ENCODE results near the gene ZNF331. TPM values are rescaled to one million over a fixed set of nuclear protein-coding genes. Genes with fewer than 3 reads are reported as not detected.

Gene ZNF331
- total RNA-seq, 1 experiment from 2014 or later = 57.2 TPM

DNA sequence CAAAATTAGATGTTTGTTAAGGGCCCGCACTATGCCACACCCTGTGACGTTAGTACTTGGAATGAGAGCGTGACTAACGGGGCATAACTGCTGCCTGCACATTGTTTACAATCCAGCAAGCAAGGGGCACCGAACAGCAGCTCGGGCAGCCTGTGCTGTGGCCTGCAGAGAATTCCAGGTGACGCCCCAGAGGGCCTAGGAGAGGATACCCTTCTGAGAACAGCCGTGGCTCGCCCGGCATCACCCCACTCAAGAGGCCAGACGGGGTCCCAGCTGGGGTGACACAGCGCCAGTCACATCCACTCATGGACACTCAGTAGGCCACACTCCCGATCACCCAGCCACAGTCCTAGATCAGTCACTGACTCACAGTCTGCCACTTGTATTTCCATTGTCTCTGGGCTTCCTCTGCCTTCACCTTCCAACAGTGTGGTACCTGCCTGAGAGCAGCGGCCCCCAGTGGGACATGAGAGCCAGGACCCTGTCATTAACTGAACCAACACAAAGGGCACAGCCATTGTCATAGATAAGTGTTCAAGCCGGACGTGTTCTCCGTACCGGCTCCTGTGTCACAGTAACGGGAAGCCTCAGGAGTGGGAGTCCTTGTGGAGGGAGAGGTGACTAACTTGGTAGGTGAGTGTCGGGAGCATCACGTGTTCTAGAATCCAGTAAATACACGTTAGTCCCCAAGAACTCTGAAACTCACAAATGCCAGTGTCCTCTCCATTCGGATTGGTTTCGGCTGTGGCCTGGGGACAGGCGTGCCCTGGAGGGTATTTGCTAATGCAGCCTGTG lies 7.5 kb downstream of the ZNF331 start:
- no peaks in the 10 kb centered on the region for H3K27me3 Mint-ChIP-seq (ENCODE audit: low read depth)
- DNase-seq = no peak
- no peak overlapping the region for H2BK20ac ChIP-seq (ENCODE audit: low read depth, low read length, poor library complexity, severe bottlenecking)

More for the DNA sequence above, 7.5 kb downstream of the ZNF331 start:
- H3K4ac ChIP-seq (ENCODE audit: low read depth, low read length) = no peak overlapping the region
- H3K9me3 ChIP-seq (ENCODE audit: control insufficient read depth, low read depth, low read length) = no peaks in the 10 kb centered on the region
- no peaks in the 10 kb centered on the region for H3K79me1 ChIP-seq (ENCODE audit: insufficient read depth, low read depth, low read length, poor library complexity, severe bottlenecking)
- no peak overlapping the region for H4K91ac ChIP-seq (ENCODE audit: insufficient read length, low read depth, low read length)
- TF ChIP-seq, protein P1, sequence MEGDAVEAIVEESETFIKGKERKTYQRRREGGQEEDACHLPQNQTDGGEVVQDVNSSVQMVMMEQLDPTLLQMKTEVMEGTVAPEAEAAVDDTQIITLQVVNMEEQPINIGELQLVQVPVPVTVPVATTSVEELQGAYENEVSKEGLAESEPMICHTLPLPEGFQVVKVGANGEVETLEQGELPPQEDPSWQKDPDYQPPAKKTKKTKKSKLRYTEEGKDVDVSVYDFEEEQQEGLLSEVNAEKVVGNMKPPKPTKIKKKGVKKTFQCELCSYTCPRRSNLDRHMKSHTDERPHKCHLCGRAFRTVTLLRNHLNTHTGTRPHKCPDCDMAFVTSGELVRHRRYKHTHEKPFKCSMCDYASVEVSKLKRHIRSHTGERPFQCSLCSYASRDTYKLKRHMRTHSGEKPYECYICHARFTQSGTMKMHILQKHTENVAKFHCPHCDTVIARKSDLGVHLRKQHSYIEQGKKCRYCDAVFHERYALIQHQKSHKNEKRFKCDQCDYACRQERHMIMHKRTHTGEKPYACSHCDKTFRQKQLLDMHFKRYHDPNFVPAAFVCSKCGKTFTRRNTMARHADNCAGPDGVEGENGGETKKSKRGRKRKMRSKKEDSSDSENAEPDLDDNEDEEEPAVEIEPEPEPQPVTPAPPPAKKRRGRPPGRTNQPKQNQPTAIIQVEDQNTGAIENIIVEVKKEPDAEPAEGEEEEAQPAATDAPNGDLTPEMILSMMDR (conservative IDR thresholded peaks at IDR 0.05) = no peak
- no peak overlapping the region for H2AFZ ChIP-seq (ENCODE audit: low read length)
- H2BK120ac ChIP-seq (ENCODE audit: low read depth, low read length, poor library complexity, severe bottlenecking) = no peak overlapping the region
- H2BK12ac ChIP-seq (ENCODE audit: insufficient read length, low read depth, low read length) = no peak overlapping the region
- no peak overlapping the region for H3K14ac ChIP-seq (ENCODE audit: insufficient read depth, low read length)
- peaks cover 6% of the 10 kb centered on the region; the same call in 1 of the 2 replicates for H3K4me1 ChIP-seq (ENCODE audit: insufficient read depth, low read length)
- no peaks in the 10 kb centered on the region for H3K23me2 ChIP-seq (ENCODE audit: insufficient read length, low read depth, low read length, poor library complexity, severe bottlenecking)
- Mint-ChIP-seq H3K4me3 (no peak overlapping the region), H3K9me3 (no peaks in the 10 kb centered on the region), H3K36me3 (ENCODE audit: insufficient read depth in 1 of 3, low read depth in 3 of 3) (peaks cover 6 to 51% (median 36%) of the 10 kb centered on the region in 3 experiments), H3K4me1 (peaks cover 14% of the 10 kb centered on the region in 2 experiments), H3K27ac (peak overlapping the region in 2 of 3 experiments; percentile 56 to 65; a peak in 4 of 7 replicates)
- H3K27me3 ChIP-seq (ENCODE audit: insufficient read depth, low read length) = no peaks in the 10 kb centered on the region
- no peak overlapping the region for H3K27ac ChIP-seq (ENCODE audit: insufficient read length, low read depth, low read length)
- no peak overlapping the region for H3K23ac ChIP-seq (ENCODE audit: insufficient read length, low read depth, low read length)
- H2BK15ac ChIP-seq (ENCODE audit: low read depth, low read length) = no peak overlapping the region
- H4K5ac ChIP-seq (ENCODE audit: insufficient read length, low read depth, low read length) = no peak overlapping the region
- no peak overlapping the region for H3K56ac ChIP-seq (ENCODE audit: insufficient read length, low read depth, low read length)
- H3K79me2 ChIP-seq (ENCODE audit: insufficient read depth, low read length) = no peaks in the 10 kb centered on the region
- H3K9ac ChIP-seq (ENCODE audit: extremely low read depth, insufficient read length, low read length) = no peak overlapping the region
- no peak overlapping the region for H2BK5ac ChIP-seq (ENCODE audit: insufficient read length, low read length)
- no peak overlapping the region for H3K4me2 ChIP-seq (ENCODE audit: insufficient read depth, insufficient read length, low read length)
- no peak overlapping the region for H4K8ac ChIP-seq (replicated peaks; ENCODE audit: insufficient read length, low read depth, low read length)
- no peak overlapping the region for H3T11ph ChIP-seq (ENCODE audit: low read length)
- H4K20me1 ChIP-seq (ENCODE audit: control insufficient read depth, insufficient read depth, insufficient read length) = no peaks in the 10 kb centered on the region
- WGBS (ENCODE audit: extremely low coverage, insufficient read length, low lambda C conversion rate) = no CpG with 5 or more reads among the region's 25 CpGs
- H2AK5ac ChIP-seq (ENCODE audit: insufficient read length, low read length) = no peak overlapping the region
- no peak overlapping the region for H3K18ac ChIP-seq (ENCODE audit: insufficient read length, low read depth, low read length)

Measured in H9 (cell line).